Peyer's patch (tissue), 4 donors: ENCODE results near the gene AGAP1. TPM values are rescaled to one million over a fixed set of nuclear protein-coding genes. Genes with fewer than 3 reads are reported as not detected.
"Not testable (repeated sequence)": the region's sequence is repeated elsewhere in the genome, so short reads cannot be mapped to it uniquely, and the experiment has no call there.

Experiments
- DNase-seq, 3 donors: peaks; one replicate each; pipeline ENCODE4 v3.0.0-alpha.2; 2017 to 2019
- H3K27ac ChIP-seq, 4 donors: fragments of 200-600 bp; sonication (generic); one replicate each; pipeline ENCODE4 v1.5.1; 2016 to 2019
- H3K27me3 ChIP-seq, 2 donors: fragments of 200-600 bp; sonication (generic); one replicate each; pipeline ENCODE4 v1.5.1; 2019
- H3K36me3 ChIP-seq, 3 donors: fragments of 200-600 bp; sonication (generic); one replicate each; pipeline ENCODE4 v1.5.1; 2016 to 2019
- H3K4me1 ChIP-seq, 4 donors: fragments of 200-600 bp; sonication (generic); one replicate each; pipeline ENCODE4 v1.5.1; 2016 to 2019
- H3K4me3 ChIP-seq, 4 donors: fragments of 200-600 bp; sonication (generic); 1 replicate in 3 of 4; 2 replicates in 1 of 4; pipeline ENCODE4 v1.5.1; 2016 to 2019; ENCODE audit warnings: mild to moderate bottlenecking in 1 of 4
- H3K9me3 ChIP-seq, 4 donors: fragments of 200-600 bp; sonication (generic); one replicate each; pipeline ENCODE4 v1.5.1; 2016 to 2019; ENCODE audit warnings: mild to moderate bottlenecking in 1 of 4
- CTCF ChIP-seq, 6 experiments: fragments of 450-650 bp in 4 of 6; fragments of 200-600 bp in 2 of 6; sonication (generic) in 1 of 6; IDR thresholded peaks; one replicate each; pipeline ENCODE4 v1.5.1; 2017 to 2019; ENCODE audit warnings: antibody characterized with exemption in 6 of 6, mild to moderate bottlenecking in 3 of 6, moderate library complexity in 1 of 6
- POLR2A ChIP-seq, 2 donors: fragments of 450-650 bp; IDR thresholded peaks; one replicate each; pipeline ENCODE4 v1.5.1; 2017; ENCODE audit warnings: antibody characterized with exemption in 2 of 2, mild to moderate bottlenecking in 2 of 2, moderate library complexity in 2 of 2
- total RNA-seq, 4 donors: library from RNA; depleted of rRNA; stranded (reverse); fragments of >200 nt; gene quantifications; one replicate each; pipeline ENCODE4 v1.1.0, GENCODE V29; 2016

The AGAP1 gene
- total RNA-seq, 4 donors from 2014 or later: 55.7 to 79.1 (median 66.9) TPM

- Histone ChIP-seq H3K9me3 (no peaks in the 10 kb centered on the region), H3K4me1 (no peaks in the 10 kb centered on the region), H3K36me3 (peaks cover 0 to 1% (median 0%) of the 10 kb centered on the region in 3 donors), H3K4me3 (no peak overlapping the region), H3K27ac (no peak overlapping the region), H3K27me3 (no peaks in the 10 kb centered on the region)
- no peak for TF ChIP-seq CTCF (IDR thresholded peaks at IDR 0.05)
- no peak for TF ChIP-seq POLR2A (IDR thresholded peaks at IDR 0.05)
- DNase-seq: no peak
Observed at GRCh38 chr2:235944591-235944990, 450.7 kb downstream of the AGAP1 start.

- TF ChIP-seq POLR2A (IDR thresholded peaks at IDR 0.05) (no peak), CTCF (IDR thresholded peaks at IDR 0.05) (no peak)
- Histone ChIP-seq H3K36me3 (no peaks in the 10 kb centered on the region), H3K4me1 (no peaks in the 10 kb centered on the region), H3K9me3 (no peaks in the 10 kb centered on the region), H3K4me3 (no peak overlapping the region), H3K27ac (no peak overlapping the region), H3K27me3 (no peaks in the 10 kb centered on the region)
- DNase-seq: no peak
Observed at GRCh38 chr2:235945608-235946140, 451.8 kb downstream of the AGAP1 start.

- no peaks in the 10 kb centered on the region for H3K27me3 ChIP-seq
- TF ChIP-seq CTCF (IDR thresholded peaks at IDR 0.05) (no peak), POLR2A (IDR thresholded peaks at IDR 0.05) (no peak)
- DNase-seq: no peak
Observed at GRCh38 chr2:235946590-235946989, 452.7 kb downstream of the AGAP1 start.

GRCh38 chr2:235947055-235947454, 453.2 kb downstream of the AGAP1 start:
- H3K36me3 ChIP-seq, H3K9me3 ChIP-seq, H3K4me3 ChIP-seq, DNase-seq, H3K4me1 ChIP-seq, H3K27me3 ChIP-seq, H3K27ac ChIP-seq: not testable (repeated sequence)

More at GRCh38 chr2:235946590-235946989, 452.7 kb downstream of the AGAP1 start:
- Histone ChIP-seq H3K4me3 (no peak overlapping the region), H3K4me1 (no peaks in the 10 kb centered on the region), H3K9me3 (no peaks in the 10 kb centered on the region), H3K36me3 (no peaks in the 10 kb centered on the region), H3K27ac (no peak overlapping the region)

- no peaks in the 10 kb centered on the region for H3K4me1 ChIP-seq
- TF ChIP-seq CTCF (IDR thresholded peaks at IDR 0.05): no peak
- TF ChIP-seq POLR2A (IDR thresholded peaks at IDR 0.05): no peak
- H3K9me3 ChIP-seq: no peaks in the 10 kb centered on the region
- DNase-seq: no peak
- no peaks in the 10 kb centered on the region for H3K27me3 ChIP-seq
- no peak overlapping the region for H3K27ac ChIP-seq
- no peak overlapping the region for H3K4me3 ChIP-seq
- H3K36me3 ChIP-seq: no peaks in the 10 kb centered on the region
Observed at GRCh38 chr2:235949567-235950472, 456.0 kb downstream of the AGAP1 start.

- H3K27me3 ChIP-seq: no peaks in the 10 kb centered on the region
- no peaks in the 10 kb centered on the region for H3K36me3 ChIP-seq
- DNase-seq: no peak
- TF ChIP-seq CTCF (IDR thresholded peaks at IDR 0.05) (no peak), POLR2A (IDR thresholded peaks at IDR 0.05) (no peak)
- no peaks in the 10 kb centered on the region for H3K4me1 ChIP-seq
- no peaks in the 10 kb centered on the region for H3K9me3 ChIP-seq
- H3K27ac ChIP-seq: no peak overlapping the region
- no peak overlapping the region for H3K4me3 ChIP-seq
Observed at GRCh38 chr2:235950473-235950809, 456.6 kb downstream of the AGAP1 start.
